Central memory CD8-positive, alpha-beta T cell (primary cell): ENCODE results near the gene LINC00305.

Experiments used
- ATAC-seq: fragments of 150-1000 bp; cut with Tn5 transposase; replicated peaks from 2 replicates; pipeline ENCODE4 v1.10.0; 2022; ENCODE audit warnings: mild to moderate bottlenecking, moderate FRiP score, moderate number of reproducible peaks; ENCODE audit not compliant: poor library complexity, severe bottlenecking; ENCODE audit errors: extremely low read depth
- DNase-seq, 2 donors: peaks; one replicate each; pipeline ENCODE4 v3.0.0; 2021; ENCODE audit warnings: low spot score in 2 of 2
- H3K27ac Mint-ChIP-seq: one replicate; pipeline ENCODE4 v1.8.0; 2022; ENCODE audit warnings: low read depth, mild to moderate bottlenecking, moderate library complexity, mixed read lengths
- H3K27me3 Mint-ChIP-seq: one replicate; pipeline ENCODE4 v1.8.0; 2022; ENCODE audit warnings: mixed read lengths
- H3K36me3 Mint-ChIP-seq: one replicate; pipeline ENCODE4 v1.8.0; 2022; ENCODE audit warnings: mild to moderate bottlenecking, moderate library complexity, mixed read lengths; ENCODE audit not compliant: insufficient read depth
- H3K4me1 Mint-ChIP-seq: one replicate; pipeline ENCODE4 v1.8.0; 2022; ENCODE audit warnings: mixed read lengths
- H3K4me3 Mint-ChIP-seq: one replicate; pipeline ENCODE4 v1.8.0; 2022; ENCODE audit warnings: mild to moderate bottlenecking, moderate library complexity, mixed read lengths
- H3K9me3 Mint-ChIP-seq: one replicate; pipeline ENCODE4 v1.8.0; 2022; ENCODE audit warnings: mixed read lengths

LINC00305 gene

DNA sequence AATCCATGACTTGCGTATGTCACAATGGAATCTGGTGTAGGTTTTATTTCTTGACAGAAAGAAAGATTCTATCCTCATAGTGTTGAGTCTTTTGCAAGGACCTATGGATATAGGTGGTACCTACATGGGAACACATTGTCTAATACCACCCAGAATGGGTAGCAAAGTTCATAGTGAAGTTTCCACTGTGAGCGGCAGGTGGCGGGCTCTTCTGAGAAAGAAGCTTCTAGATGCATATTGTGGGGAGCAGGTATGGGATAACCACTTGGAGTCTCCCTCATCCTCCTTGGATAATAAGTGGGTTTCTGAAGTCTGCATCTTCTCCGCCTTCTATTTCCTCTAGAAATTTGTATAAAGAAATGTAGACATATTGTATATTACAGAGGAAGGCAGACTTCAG is 44.9 kb downstream of the LINC00305 start:
- H3K27ac Mint-ChIP-seq, result no peak overlapping the region
- no peak overlapping the region for H3K4me3 Mint-ChIP-seq
- no peaks in the 10 kb centered on the region for H3K9me3 Mint-ChIP-seq
- ATAC-seq (no peak), DNase-seq (no peak)
- H3K4me1 Mint-ChIP-seq, result no peaks in the 10 kb centered on the region
- no peaks in the 10 kb centered on the region for H3K36me3 Mint-ChIP-seq
- H3K27me3 Mint-ChIP-seq, result no peaks in the 10 kb centered on the region

GRCh38 chr18:64100116-64100922 is 48.6 kb downstream of the LINC00305 start:
- Mint-ChIP-seq H3K4me1 (no peaks in the 10 kb centered on the region), H3K27ac (no peak overlapping the region), H3K27me3 (peaks cover 4% of the 10 kb centered on the region), H3K4me3 (no peak overlapping the region), H3K36me3 (no peaks in the 10 kb centered on the region), H3K9me3 (no peaks in the 10 kb centered on the region)
- ATAC-seq (no peak), DNase-seq (no peak)

- Mint-ChIP-seq H3K4me1 (no peaks in the 10 kb centered on the region), H3K27ac (no peak overlapping the region), H3K36me3 (no peaks in the 10 kb centered on the region), H3K4me3 (no peak overlapping the region), H3K9me3 (no peaks in the 10 kb centered on the region), H3K27me3 (peaks cover 11% of the 10 kb centered on the region)
- DNase-seq (no peak), ATAC-seq (no peak)
Observed at GRCh38 chr18:64099244-64099643, 49.6 kb downstream of the LINC00305 start.

GRCh38 chr18:64097497-64097896 is 51.4 kb downstream of the LINC00305 start:
- Mint-ChIP-seq H3K27ac (no peak overlapping the region), H3K36me3 (no peaks in the 10 kb centered on the region), H3K9me3 (no peaks in the 10 kb centered on the region), H3K27me3 (peaks cover 19% of the 10 kb centered on the region), H3K4me1 (no peaks in the 10 kb centered on the region), H3K4me3 (no peak overlapping the region)
- ATAC-seq (no peak), DNase-seq (no peak)

DNA sequence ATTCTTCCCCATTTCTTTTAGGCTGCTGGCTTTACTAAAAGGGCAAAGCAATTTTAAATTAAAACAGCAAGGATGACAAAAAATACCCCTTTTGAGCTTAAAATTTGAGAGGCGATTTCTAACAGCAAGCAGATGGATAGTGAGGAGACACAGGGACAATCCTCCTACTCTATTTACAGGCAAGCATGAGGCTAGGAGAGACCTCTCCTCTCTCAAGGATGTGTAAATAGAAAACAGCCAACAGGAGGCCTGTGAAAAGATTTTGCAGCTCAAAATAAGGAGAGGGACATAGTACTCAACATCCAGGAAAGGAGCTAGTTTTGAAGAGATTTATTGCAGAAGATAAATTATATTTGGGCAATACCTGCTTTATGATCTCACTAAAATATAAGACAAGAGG is 53.8 kb downstream of the LINC00305 start:
- DNase-seq (no peak), ATAC-seq (no peak)
- H3K36me3 Mint-ChIP-seq, result no peaks in the 10 kb centered on the region
- no peaks in the 10 kb centered on the region for H3K4me1 Mint-ChIP-seq
- peaks cover 19% of the 10 kb centered on the region for H3K27me3 Mint-ChIP-seq
- no peak overlapping the region for H3K27ac Mint-ChIP-seq
- no peaks in the 10 kb centered on the region for H3K9me3 Mint-ChIP-seq
- H3K4me3 Mint-ChIP-seq, result no peak overlapping the region

- H3K36me3 Mint-ChIP-seq, result no peaks in the 10 kb centered on the region
- ATAC-seq (no peak), DNase-seq (no peak)
- H3K4me1 Mint-ChIP-seq, result no peaks in the 10 kb centered on the region
- no peak overlapping the region for H3K27ac Mint-ChIP-seq
- no peaks in the 10 kb centered on the region for H3K9me3 Mint-ChIP-seq
- H3K4me3 Mint-ChIP-seq, result no peak overlapping the region
- H3K27me3 Mint-ChIP-seq, result peaks cover 19% of the 10 kb centered on the region
Observed at GRCh38 chr18:64094210-64094609, 54.7 kb downstream of the LINC00305 start.

DNA sequence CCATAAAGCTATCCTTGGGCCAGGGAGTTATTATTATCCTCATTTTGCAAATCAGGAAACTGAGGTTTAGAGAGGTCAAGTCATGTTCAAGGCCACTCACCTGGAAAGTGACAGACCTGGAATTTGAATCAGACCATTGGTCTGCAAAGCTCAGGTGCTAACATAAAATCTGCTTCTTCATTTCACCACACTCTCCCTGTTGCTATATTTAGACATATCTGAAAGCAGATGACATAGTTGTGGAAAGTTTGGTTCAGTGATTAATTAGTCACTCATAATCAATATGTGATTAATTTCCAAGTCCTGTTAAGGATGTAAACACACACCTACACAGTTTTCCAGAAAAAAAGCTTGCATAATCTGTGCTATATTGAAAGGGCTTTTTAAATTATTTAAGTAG is 57.4 kb downstream of the LINC00305 start:
- DNase-seq (no peak), ATAC-seq (no peak)
- Mint-ChIP-seq H3K9me3 (peaks cover 7% of the 10 kb centered on the region), H3K4me1 (no peaks in the 10 kb centered on the region), H3K36me3 (no peaks in the 10 kb centered on the region), H3K27me3 (peaks cover 19% of the 10 kb centered on the region), H3K4me3 (no peak overlapping the region), H3K27ac (no peak overlapping the region)

- H3K27ac Mint-ChIP-seq, result no peak overlapping the region
- peaks cover 7% of the 10 kb centered on the region for H3K9me3 Mint-ChIP-seq
- no peak for DNase-seq
- peaks cover 19% of the 10 kb centered on the region for H3K27me3 Mint-ChIP-seq
- no peaks in the 10 kb centered on the region for H3K4me1 Mint-ChIP-seq
- no peak overlapping the region for H3K4me3 Mint-ChIP-seq
- H3K36me3 Mint-ChIP-seq, result no peaks in the 10 kb centered on the region
- no peak for ATAC-seq
Observed at GRCh38 chr18:64090876-64091275, 58.0 kb downstream of the LINC00305 start.

DNA sequence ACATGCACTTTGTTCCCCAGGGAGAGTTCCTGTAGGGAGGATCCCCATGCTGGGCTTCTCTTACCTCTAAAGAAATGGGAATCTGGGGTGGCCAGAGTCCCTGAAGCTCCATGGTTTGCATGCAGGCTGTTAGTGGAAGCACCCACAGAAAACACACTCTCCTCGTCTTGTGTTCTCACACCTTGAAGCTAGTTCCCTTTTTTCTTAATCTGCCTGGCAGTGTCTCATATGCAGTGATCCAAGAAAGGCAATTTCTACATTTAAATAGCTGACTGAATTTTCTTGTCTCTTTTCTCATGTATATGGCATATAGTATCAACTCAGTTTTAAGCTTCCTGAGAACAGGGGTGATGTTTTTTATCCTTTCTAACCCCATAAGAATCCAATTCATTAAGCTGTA is 65.0 kb downstream of the LINC00305 start:
- no peaks in the 10 kb centered on the region for H3K36me3 Mint-ChIP-seq
- ATAC-seq (no peak), DNase-seq (no peak)
- H3K4me1 Mint-ChIP-seq, result no peaks in the 10 kb centered on the region
- H3K9me3 Mint-ChIP-seq, result peaks cover 7% of the 10 kb centered on the region
- no peak overlapping the region for H3K27ac Mint-ChIP-seq
- no peaks in the 10 kb centered on the region for H3K27me3 Mint-ChIP-seq
- H3K4me3 Mint-ChIP-seq, result no peak overlapping the region

GRCh38 chr18:64082513-64082912 is 66.4 kb downstream of the LINC00305 start:
- H3K9me3 Mint-ChIP-seq, result no peaks in the 10 kb centered on the region
- H3K36me3 Mint-ChIP-seq, result no peaks in the 10 kb centered on the region
- DNase-seq (no peak), ATAC-seq (no peak)
- H3K27me3 Mint-ChIP-seq, result no peaks in the 10 kb centered on the region
- no peak overlapping the region for H3K27ac Mint-ChIP-seq
- no peak overlapping the region for H3K4me3 Mint-ChIP-seq
- H3K4me1 Mint-ChIP-seq, result no peaks in the 10 kb centered on the region

DNA sequence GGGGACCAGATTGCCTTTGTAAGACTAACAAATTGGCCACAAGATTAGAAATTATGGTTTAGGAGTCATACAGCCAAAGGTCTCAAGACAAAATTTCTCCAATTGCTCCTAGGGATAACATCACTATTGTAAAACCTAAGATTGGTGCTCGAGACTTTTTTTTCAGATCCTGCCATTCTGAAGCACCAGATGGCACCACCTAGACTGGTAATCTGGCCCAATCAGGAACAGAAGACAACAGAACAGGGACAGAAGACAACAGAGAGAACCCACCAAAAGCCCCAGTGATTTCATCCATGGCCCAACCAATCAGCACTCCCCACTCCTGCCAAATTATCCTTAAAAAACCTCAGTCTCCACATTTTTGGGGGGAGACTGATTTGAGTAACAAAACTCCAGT is 66.8 kb downstream of the LINC00305 start:
- no peak overlapping the region for H3K4me3 Mint-ChIP-seq
- ATAC-seq (no peak), DNase-seq (no peak)
- H3K27me3 Mint-ChIP-seq, result no peaks in the 10 kb centered on the region
- no peaks in the 10 kb centered on the region for H3K9me3 Mint-ChIP-seq
- H3K36me3 Mint-ChIP-seq, result no peaks in the 10 kb centered on the region
- no peaks in the 10 kb centered on the region for H3K4me1 Mint-ChIP-seq
- no peak overlapping the region for H3K27ac Mint-ChIP-seq

- H3K27ac Mint-ChIP-seq, result no peak overlapping the region
- DNase-seq, result no peak
Observed at GRCh38 chr18:64073971-64074370, 74.9 kb downstream of the LINC00305 start.

DNA sequence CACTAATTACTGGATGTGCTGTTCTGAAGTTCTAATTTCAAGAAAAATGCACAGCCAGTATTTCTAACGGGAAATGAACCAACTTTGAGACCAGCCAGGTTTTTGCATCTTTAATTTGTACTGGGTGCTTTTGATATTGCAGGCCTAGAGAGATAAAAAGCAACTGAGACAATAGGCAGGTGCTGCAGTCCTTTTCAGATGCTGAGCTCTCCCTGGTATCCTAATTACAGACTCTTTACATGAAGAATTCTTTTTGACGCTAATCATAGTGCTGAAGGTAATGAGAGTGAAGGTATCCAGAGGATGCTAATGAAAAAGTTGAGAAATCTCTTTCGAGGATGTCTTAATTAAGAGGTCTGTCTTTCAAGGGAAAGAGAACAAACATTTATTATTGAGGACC is 93.9 kb downstream of the LINC00305 start:
- DNase-seq (no peak), ATAC-seq (no peak)
- H3K36me3 Mint-ChIP-seq, result no peaks in the 10 kb centered on the region
- H3K27me3 Mint-ChIP-seq, result peaks cover 13% of the 10 kb centered on the region
- H3K4me1 Mint-ChIP-seq, result no peaks in the 10 kb centered on the region
- no peak overlapping the region for H3K4me3 Mint-ChIP-seq
- H3K27ac Mint-ChIP-seq, result no peak overlapping the region
- peaks cover 9% of the 10 kb centered on the region for H3K9me3 Mint-ChIP-seq

More at GRCh38 chr18:64073971-64074370, 74.9 kb downstream of the LINC00305 start:
- peaks cover 9% of the 10 kb centered on the region for H3K9me3 Mint-ChIP-seq
- no peaks in the 10 kb centered on the region for H3K4me1 Mint-ChIP-seq
- ATAC-seq, result no peak
- H3K36me3 Mint-ChIP-seq, result no peaks in the 10 kb centered on the region
- H3K4me3 Mint-ChIP-seq, result no peak overlapping the region
- peaks cover 11% of the 10 kb centered on the region for H3K27me3 Mint-ChIP-seq
